Brain microvascular endothelial cell (primary cell): ENCODE data around the gene SLC38A1.

Experiments
- DNase-seq: peaks from one replicate; pipeline ENCODE4 v3.0.0-alpha.2; 2020
- H3K27ac ChIP-seq: fragments of 250-450 bp; sonication (Bioruptor Pico); 2 replicates; pipeline ENCODE4 v1.5.1; 2020; ENCODE audit warnings: mild to moderate bottlenecking, moderate library complexity
- H3K27me3 ChIP-seq: fragments of 250-450 bp; sonication (Bioruptor Pico); replicated peaks from 2 replicates; pipeline ENCODE4 v1.5.1; 2020; ENCODE audit warnings: mild to moderate bottlenecking
- H3K36me3 ChIP-seq: fragments of 250-450 bp; sonication (Bioruptor Pico); replicated peaks from 2 replicates; pipeline ENCODE4 v1.5.1; 2020; ENCODE audit warnings: mild to moderate bottlenecking
- H3K4me3 ChIP-seq: 2 replicates; pipeline ENCODE4 v1.5.1; 2011; ENCODE audit warnings: low read depth, mild to moderate bottlenecking, control low read depth, low read length, moderate library complexity
- in situ Hi-C: cut with HindIII; loops from 2 replicates; pipeline ENCODE4 v1.10.0; 2017; ENCODE audit warnings: low sequenced_read_pairs, low pct_ligation_motif_present
- TF ChIP-seq, protein P1 (sequence below): IDR thresholded peaks from 2 replicates; pipeline ENCODE4 v1.5.1; 2011; ENCODE audit warnings: low read depth, mild to moderate bottlenecking, moderate library complexity, low read length, control low read depth, inconsistent platforms; ENCODE audit errors: missing control alignments

The SLC38A1 gene

DNA sequence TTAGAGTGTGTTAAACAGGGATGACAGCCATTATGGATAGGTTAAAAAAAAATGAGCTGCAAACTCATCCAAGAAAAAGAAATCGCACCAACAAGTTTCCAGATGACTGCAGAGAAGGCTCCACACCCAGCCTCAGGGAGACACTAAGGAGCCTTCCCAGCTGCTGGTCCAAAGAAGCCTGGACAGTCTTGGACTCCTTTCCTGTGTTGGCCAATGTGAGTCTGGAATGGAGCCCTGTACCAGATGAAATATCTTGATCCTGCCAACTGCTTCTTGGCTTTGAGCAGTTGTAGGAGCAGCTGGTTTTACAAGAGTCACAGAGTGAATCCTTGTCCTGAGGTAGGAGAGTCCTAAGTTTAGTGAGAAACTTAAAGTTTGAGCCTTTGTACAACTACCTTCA, 44.5 kb downstream of the SLC38A1 start:
- in situ Hi-C loops, result no loop called here
- Histone ChIP-seq H3K27me3 (no peaks in the 10 kb centered on the region), H3K27ac (no peak overlapping the region), H3K4me3 (no peak overlapping the region), H3K36me3 (peaks cover 5% of the 10 kb centered on the region)
- TF ChIP-seq, protein P1, sequence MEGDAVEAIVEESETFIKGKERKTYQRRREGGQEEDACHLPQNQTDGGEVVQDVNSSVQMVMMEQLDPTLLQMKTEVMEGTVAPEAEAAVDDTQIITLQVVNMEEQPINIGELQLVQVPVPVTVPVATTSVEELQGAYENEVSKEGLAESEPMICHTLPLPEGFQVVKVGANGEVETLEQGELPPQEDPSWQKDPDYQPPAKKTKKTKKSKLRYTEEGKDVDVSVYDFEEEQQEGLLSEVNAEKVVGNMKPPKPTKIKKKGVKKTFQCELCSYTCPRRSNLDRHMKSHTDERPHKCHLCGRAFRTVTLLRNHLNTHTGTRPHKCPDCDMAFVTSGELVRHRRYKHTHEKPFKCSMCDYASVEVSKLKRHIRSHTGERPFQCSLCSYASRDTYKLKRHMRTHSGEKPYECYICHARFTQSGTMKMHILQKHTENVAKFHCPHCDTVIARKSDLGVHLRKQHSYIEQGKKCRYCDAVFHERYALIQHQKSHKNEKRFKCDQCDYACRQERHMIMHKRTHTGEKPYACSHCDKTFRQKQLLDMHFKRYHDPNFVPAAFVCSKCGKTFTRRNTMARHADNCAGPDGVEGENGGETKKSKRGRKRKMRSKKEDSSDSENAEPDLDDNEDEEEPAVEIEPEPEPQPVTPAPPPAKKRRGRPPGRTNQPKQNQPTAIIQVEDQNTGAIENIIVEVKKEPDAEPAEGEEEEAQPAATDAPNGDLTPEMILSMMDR, result no peak
- DNase-seq, result no peak

DNA sequence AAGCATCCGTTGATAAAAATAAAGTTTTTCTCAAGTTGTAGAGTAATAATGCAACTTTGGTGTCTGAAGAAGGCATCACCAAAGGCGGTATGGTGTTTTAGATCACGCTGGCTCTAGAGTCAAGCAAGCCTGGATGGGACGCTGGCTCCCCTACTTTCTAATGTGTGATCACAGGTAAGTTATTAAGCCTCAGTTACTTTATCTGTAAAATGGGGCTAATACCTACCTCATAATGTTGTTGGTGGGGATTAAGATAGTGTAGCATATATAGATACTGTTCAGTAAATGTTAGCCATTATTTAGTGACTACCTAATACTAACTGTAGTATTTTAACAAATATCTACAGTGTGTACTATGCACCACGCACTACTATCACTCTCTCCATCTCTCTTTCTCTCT, 45.8 kb downstream of the SLC38A1 start:
- TF ChIP-seq, protein P1, result no peak
- in situ Hi-C loops, result no loop called here
- DNase-seq, result no peak
- no peak overlapping the region for H3K27ac ChIP-seq
- H3K4me3 ChIP-seq, result no peak overlapping the region
- no peaks in the 10 kb centered on the region for H3K27me3 ChIP-seq
- H3K36me3 ChIP-seq, result peaks cover 3% of the 10 kb centered on the region

DNA sequence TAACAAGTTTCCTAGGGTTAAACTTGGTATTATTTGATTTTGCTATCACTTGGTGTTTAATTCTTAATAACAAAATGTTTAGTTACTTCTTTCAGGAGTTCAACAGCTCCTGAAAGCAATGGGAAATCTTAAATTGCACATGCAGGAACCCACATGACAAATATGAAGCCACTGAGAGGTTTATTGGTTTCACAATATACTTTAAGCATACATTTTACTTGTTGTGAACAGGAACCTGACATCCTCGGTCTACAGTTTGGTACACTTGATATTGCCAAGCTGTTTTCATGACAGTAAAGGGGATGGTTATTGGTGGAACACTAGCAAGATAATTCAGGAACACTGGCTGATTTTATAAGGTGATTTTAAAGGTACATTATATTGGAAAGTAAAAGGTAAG, 46.2 kb downstream of the SLC38A1 start:
- Histone ChIP-seq H3K27ac (no peak overlapping the region), H3K36me3 (no peaks in the 10 kb centered on the region)
- in situ Hi-C loops, result no loop called here

DNA sequence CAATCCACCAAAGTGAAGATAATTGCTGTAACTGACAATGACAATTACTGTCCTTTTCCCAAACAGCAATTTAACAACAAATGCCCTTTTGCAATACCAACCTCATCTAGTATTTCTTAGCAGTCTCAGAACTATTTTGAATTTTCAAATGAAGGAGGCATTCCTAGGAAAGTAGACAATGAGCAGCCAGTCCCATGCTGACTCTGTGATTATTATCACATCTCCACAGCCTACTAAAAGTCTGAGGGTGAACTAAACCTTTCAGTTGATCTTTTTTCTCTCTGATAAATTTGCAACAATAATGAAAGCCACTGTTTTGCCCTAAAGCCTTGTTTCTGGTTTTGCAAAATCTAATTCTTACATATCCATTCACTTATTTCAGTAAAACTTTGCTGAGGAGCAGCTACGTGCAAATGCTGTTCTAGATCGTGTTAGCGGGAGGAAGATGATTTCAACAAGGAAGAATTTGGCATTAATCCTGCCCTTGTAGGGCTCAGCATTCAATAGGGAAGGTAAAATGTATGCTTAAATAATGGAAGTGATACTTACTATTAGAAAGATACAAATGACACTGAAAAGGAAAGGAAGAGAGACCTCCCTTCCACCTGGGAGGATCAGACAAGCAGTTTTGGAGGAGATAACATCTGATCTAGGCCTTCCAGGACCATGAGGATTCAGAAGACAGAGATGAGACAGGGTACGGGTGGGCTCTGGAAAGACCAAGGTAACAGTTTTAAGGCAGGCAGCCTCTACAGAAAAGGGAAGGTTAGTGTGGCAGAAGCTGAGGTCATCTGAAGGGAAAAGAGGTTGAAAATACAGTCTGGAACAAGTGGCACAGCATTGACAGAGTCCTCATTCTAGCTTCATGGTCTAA, 47.4 kb downstream of the SLC38A1 start:
- peak; percentile 32 for DNase-seq
- TF ChIP-seq, protein P1, result no peak
- Histone ChIP-seq H3K27ac (peak overlapping the region; percentile 96), H3K36me3 (no peaks in the 10 kb centered on the region), H3K27me3 (no peaks in the 10 kb centered on the region), H3K4me3 (no peak overlapping the region)
- in situ Hi-C loops, result no loop called here

More for the DNA sequence above, 46.2 kb downstream of the SLC38A1 start:
- TF ChIP-seq, protein P1, result no peak
- no peak for DNase-seq
- Histone ChIP-seq H3K4me3 (no peak overlapping the region), H3K27me3 (no peaks in the 10 kb centered on the region)

DNA sequence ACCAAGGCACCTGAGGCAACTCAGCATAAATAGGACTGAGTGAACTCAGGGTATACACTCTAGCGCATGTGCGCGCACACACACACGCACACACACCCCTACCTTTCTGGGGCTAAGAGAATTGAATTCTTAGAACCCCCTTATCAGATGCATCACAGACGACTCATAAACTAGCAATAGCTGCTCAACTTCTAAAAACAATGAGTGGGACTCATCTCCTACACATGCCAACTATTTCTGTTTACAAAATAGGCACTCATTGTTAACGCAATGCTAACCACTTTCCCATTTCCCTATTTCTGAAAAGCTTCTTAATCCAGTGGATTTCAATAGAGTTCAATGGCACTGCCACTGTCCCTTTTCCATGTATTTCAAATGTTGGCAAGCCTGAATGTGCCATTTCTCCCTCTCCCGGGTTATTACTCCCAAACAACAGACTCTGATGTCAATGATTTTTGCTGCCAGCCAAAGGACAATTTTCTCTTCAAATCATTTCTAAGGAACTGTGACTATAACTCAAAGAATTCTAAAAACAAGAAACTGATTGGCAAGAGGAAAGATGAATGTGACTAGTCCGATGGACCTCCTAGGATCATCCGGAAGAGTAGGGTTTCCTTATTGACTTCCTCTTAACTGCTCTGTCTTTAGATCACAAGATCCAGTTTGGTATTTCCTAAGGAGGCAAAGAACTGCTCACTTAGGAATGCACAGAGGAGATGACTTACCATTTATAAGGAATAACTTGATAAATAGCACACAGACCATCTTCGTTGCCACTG, 48.8 kb downstream of the SLC38A1 start:
- no peaks in the 10 kb centered on the region for H3K27me3 ChIP-seq
- H3K27ac ChIP-seq, result peak overlapping the region; percentile 96
- DNase-seq, result peak; percentile 57
- no peaks in the 10 kb centered on the region for H3K36me3 ChIP-seq
- H3K4me3 ChIP-seq, result no peak overlapping the region
- TF ChIP-seq, protein P1, result no peak
- in situ Hi-C loops, result no loop called here
